G401 (cell line): ENCODE data around the gene PSMD13. TPM values are rescaled to one million over a fixed set of nuclear protein-coding genes. Genes with fewer than 3 reads are reported as not detected.

Experiments
- DNase-seq: peaks from one replicate; pipeline ENCODE4 v3.0.0-alpha.2; 2015; ENCODE audit warnings: low spot score
- in situ Hi-C: cut with HindIII; loops from 2 replicates; pipeline ENCODE4 v1.10.0; 2016; ENCODE audit warnings: low sequenced_read_pairs, mixed read lengths
- total RNA-seq: library from RNA; depleted of rRNA; stranded (reverse); fragments of >200 nt; shearing (Covaris generic); gene quantifications from 2 replicates; pipeline ENCODE4 v1.2.3, GENCODE V29; 2014

The PSMD13 gene
- total RNA-seq, 1 experiment from 2014 or later, result 208 TPM

- no peak for DNase-seq
- in situ Hi-C loops, result no loop called here
Observed at GRCh38 chr11:203056-203944, 33.5 kb upstream of the PSMD13 start.

GRCh38 chr11:203945-204586 is 32.7 kb upstream of the PSMD13 start:
- no peak for DNase-seq
- in situ Hi-C loops, result no loop called here

GRCh38 chr11:204587-205109 is 32.1 kb upstream of the PSMD13 start:
- no peak for DNase-seq
- in situ Hi-C loops, result no loop called here

- no peak for DNase-seq
- in situ Hi-C loops, result no loop called here
Observed at GRCh38 chr11:205221-206001, 31.4 kb upstream of the PSMD13 start.

- no peak for DNase-seq
- in situ Hi-C loops, result no loop called here
Observed at GRCh38 chr11:206002-206384, 30.8 kb upstream of the PSMD13 start.

- in situ Hi-C loops, result no loop called here
- DNase-seq, result peak; percentile 17
Observed at GRCh38 chr11:206526-207207, 30.1 kb upstream of the PSMD13 start.

- in situ Hi-C loops, result no loop called here
- peak; percentile 99 for DNase-seq
Observed at GRCh38 chr11:207208-207862, 29.4 kb upstream of the PSMD13 start, which contains the start of the genes BET1L and RIC8A. TSS of gene BET1L (minus strand) at chr11:207399. CDS start at chr11:207321, 78 bp downstream. TSS of gene RIC8A (plus strand) at chr11:207708. CDS start at chr11:208855, 1,147 bp downstream.

GRCh38 chr11:207863-208180 is 29.0 kb upstream of the PSMD13 start:
- DNase-seq, result no peak
- in situ Hi-C loops, result no loop called here

- DNase-seq, result peak; percentile 71
- in situ Hi-C loops, result no loop called here
Observed at GRCh38 chr11:208181-208916, 28.4 kb upstream of the PSMD13 start.

GRCh38 chr11:208917-209260 is 27.9 kb upstream of the PSMD13 start:
- DNase-seq, result no peak
- in situ Hi-C loops, result no loop called here

GRCh38 chr11:209275-210121 is 27.3 kb upstream of the PSMD13 start:
- no peak for DNase-seq
- in situ Hi-C loops, result no loop called here

- in situ Hi-C loops, result no loop called here
- DNase-seq, result no peak
Observed at GRCh38 chr11:210122-210802, 26.5 kb upstream of the PSMD13 start.

- DNase-seq, result no peak
- in situ Hi-C loops, result no loop called here
Observed at GRCh38 chr11:210803-211180, 26.0 kb upstream of the PSMD13 start.

GRCh38 chr11:211295-211694 is 25.5 kb upstream of the PSMD13 start:
- no peak for DNase-seq

GRCh38 chr11:211741-212140 is 25.0 kb upstream of the PSMD13 start:
- DNase-seq, result no peak
- in situ Hi-C loops, result no loop called here

More at GRCh38 chr11:211295-211694, 25.5 kb upstream of the PSMD13 start:
- in situ Hi-C loops, result no loop called here

GRCh38 chr11:212150-213100 is 24.4 kb upstream of the PSMD13 start:
- DNase-seq, result no peak
- in situ Hi-C loops, result no loop called here
